ENCODE measurements around the gene NYNRIN. TPM values are rescaled to one million over a fixed set of nuclear protein-coding genes. Genes with fewer than 3 reads are reported as not detected.

Gene NYNRIN
- total and polyA plus RNA-seq, 12 donors = 3.6 to 9.0 (median 6.4) TPM

- intact Hi-C loops (cut with DNase I) = loop anchor here in 1 of 10 donors (10.0 kb wide), 1 partner anchor 52 kb away; the partner anchor contains the start of gene NFATC4
- peaks cover 0 to 41% (median 7%) of the 10 kb centered on the region in 9 donors for H3K36me3 ChIP-seq
- 75 to 79% methylated on average over 16 of the region's 16 CpGs for WGBS, 2 donors
- DNase-seq (no peak), ATAC-seq (no peak)
- peaks cover 0 to 9% (median 0%) of the 10 kb centered on the region in 7 donors for H3K27me3 ChIP-seq
- no peak overlapping the region for H3K27ac ChIP-seq
- H3K9me3 ChIP-seq = no peaks in the 10 kb centered on the region
- TF ChIP-seq CTCF (IDR thresholded peaks at IDR 0.05) = no peak
- no peak overlapping the region for H3K4me3 ChIP-seq
- H3K4me1 ChIP-seq = peaks cover 0 to 16% (median 8%) of the 10 kb centered on the region in 9 donors
Measured at GRCh38 chr14:24416932-24417619, 18.3 kb downstream of the NYNRIN start.

- DNase-seq (no peak), ATAC-seq (peak in 3 of 8 donors; percentile 3 to 24 (median 13))
- H3K4me3 ChIP-seq = no peak overlapping the region
- H3K9me3 ChIP-seq = no peaks in the 10 kb centered on the region
- H3K4me1 ChIP-seq = peaks cover 0 to 13% (median 8%) of the 10 kb centered on the region in 9 donors
- WGBS, 2 donors = 73 to 79% methylated on average over 6 of the region's 6 CpGs
- no peak for TF ChIP-seq CTCF (IDR thresholded peaks at IDR 0.05)
- no peak overlapping the region for H3K27ac ChIP-seq
- intact Hi-C loops (cut with DNase I) = loop anchor here in 1 of 10 donors (10.0 kb wide), 1 partner anchor 53 kb away; the partner anchor contains the start of gene NFATC4
- H3K27me3 ChIP-seq = peaks cover 0 to 9% (median 0%) of the 10 kb centered on the region in 7 donors
- peaks cover 0 to 32% (median 7%) of the 10 kb centered on the region in 9 donors for H3K36me3 ChIP-seq
Measured at GRCh38 chr14:24417832-24418491, 19.2 kb downstream of the NYNRIN start.

GRCh38 chr14:24418492-24418873 is 19.7 kb downstream of the NYNRIN start:
- ATAC-seq (peak in 3 of 8 donors; percentile 21 to 38 (median 28)), DNase-seq (no peak)
- 62 to 71% methylated on average over 6 of the region's 6 CpGs for WGBS, 2 donors
- intact Hi-C loops (cut with DNase I) = loop anchor here in 1 of 10 donors (10.0 kb wide), 1 partner anchor 54 kb away; the partner anchor contains the start of gene NFATC4
- Histone ChIP-seq H3K27ac (no peak overlapping the region), H3K9me3 (no peaks in the 10 kb centered on the region), H3K4me1 (peaks cover 0 to 13% (median 8%) of the 10 kb centered on the region in 9 donors), H3K27me3 (peaks cover 0 to 9% (median 0%) of the 10 kb centered on the region in 7 donors), H3K36me3 (peaks cover 0 to 27% (median 7%) of the 10 kb centered on the region in 9 donors), H3K4me3 (no peak overlapping the region)
- TF ChIP-seq CTCF (IDR thresholded peaks at IDR 0.05) = no peak

- WGBS, 2 donors = 86 to 95% methylated on average over 4 of the region's 4 CpGs
- Histone ChIP-seq H3K27ac (no peak overlapping the region), H3K9me3 (no peaks in the 10 kb centered on the region), H3K36me3 (no peaks in the 10 kb centered on the region), H3K4me3 (no peak overlapping the region), H3K4me1 (peaks cover 5 to 31% (median 21%) of the 10 kb centered on the region in 9 donors), H3K27me3 (peaks cover 0 to 9% (median 0%) of the 10 kb centered on the region in 7 donors)
- intact Hi-C loops (cut with DNase I) = no loop called here
- DNase-seq (no peak), ATAC-seq (no peak)
- no peak for TF ChIP-seq CTCF (IDR thresholded peaks at IDR 0.05)
Measured at GRCh38 chr14:24422261-24422660, 23.5 kb downstream of the NYNRIN start.

Data from heart right ventricle (tissue), 16 donors.